Vagina (tissue), 2 donors: ENCODE data around the gene SLC5A3.

Source experiments
- POLR2A ChIP-seq, 2 donors: fragments of 450-650 bp; IDR thresholded peaks; one replicate each; pipeline ENCODE4 v1.6.1; 2017; ENCODE audit warnings: antibody characterized with exemption in 2 of 2, mild to moderate bottlenecking in 2 of 2, moderate library complexity in 2 of 2
- TF ChIP-seq, protein P1 (sequence below), 3 experiments: fragments of 450-650 bp in 2 of 3; fragments of 200-600 bp in 1 of 3; sonication (generic) in 1 of 3; IDR thresholded peaks; one replicate each; pipeline ENCODE4 v1.5.1; 2017 to 2019; ENCODE audit warnings: antibody characterized with exemption in 3 of 3, mild to moderate bottlenecking in 2 of 3, moderate library complexity in 2 of 3

DNA sequence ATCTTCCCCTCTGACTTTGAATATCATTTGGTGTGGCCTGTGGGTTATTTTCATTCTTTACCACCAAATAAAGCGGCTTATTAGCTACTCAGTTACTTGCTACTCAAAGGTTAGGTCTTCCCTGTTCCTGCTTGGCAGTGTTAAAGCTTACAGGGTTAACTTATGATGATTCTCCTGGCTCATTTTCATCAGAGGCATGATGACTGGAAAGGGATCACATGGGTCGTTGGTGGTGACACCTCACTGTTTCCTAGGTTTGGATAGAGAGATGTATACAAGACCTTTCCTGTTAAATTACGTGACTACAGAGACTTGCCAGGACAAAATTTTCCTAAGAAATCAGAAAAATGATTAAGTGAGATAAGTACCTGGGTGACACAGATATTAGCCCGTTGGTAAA is 27.4 kb downstream of the SLC5A3 start:
- TF ChIP-seq, protein P1, sequence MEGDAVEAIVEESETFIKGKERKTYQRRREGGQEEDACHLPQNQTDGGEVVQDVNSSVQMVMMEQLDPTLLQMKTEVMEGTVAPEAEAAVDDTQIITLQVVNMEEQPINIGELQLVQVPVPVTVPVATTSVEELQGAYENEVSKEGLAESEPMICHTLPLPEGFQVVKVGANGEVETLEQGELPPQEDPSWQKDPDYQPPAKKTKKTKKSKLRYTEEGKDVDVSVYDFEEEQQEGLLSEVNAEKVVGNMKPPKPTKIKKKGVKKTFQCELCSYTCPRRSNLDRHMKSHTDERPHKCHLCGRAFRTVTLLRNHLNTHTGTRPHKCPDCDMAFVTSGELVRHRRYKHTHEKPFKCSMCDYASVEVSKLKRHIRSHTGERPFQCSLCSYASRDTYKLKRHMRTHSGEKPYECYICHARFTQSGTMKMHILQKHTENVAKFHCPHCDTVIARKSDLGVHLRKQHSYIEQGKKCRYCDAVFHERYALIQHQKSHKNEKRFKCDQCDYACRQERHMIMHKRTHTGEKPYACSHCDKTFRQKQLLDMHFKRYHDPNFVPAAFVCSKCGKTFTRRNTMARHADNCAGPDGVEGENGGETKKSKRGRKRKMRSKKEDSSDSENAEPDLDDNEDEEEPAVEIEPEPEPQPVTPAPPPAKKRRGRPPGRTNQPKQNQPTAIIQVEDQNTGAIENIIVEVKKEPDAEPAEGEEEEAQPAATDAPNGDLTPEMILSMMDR (IDR thresholded peaks at IDR 0.05) = no peak
- no peak for TF ChIP-seq POLR2A (IDR thresholded peaks at IDR 0.05)
